Peyer's patch (tissue), 4 donors: ENCODE results near the gene USP24.

Experiments used
- POLR2A ChIP-seq, 2 donors: fragments of 450-650 bp; IDR thresholded peaks; one replicate each; pipeline ENCODE4 v1.5.1; 2017; ENCODE audit warnings: antibody characterized with exemption in 2 of 2, mild to moderate bottlenecking in 2 of 2, moderate library complexity in 2 of 2
- TF ChIP-seq, protein P1 (sequence below), 6 experiments: fragments of 450-650 bp in 4 of 6; fragments of 200-600 bp in 2 of 6; sonication (generic) in 1 of 6; IDR thresholded peaks; one replicate each; pipeline ENCODE4 v1.5.1; 2017 to 2019; ENCODE audit warnings: antibody characterized with exemption in 6 of 6, mild to moderate bottlenecking in 3 of 6, moderate library complexity in 1 of 6

DNA sequence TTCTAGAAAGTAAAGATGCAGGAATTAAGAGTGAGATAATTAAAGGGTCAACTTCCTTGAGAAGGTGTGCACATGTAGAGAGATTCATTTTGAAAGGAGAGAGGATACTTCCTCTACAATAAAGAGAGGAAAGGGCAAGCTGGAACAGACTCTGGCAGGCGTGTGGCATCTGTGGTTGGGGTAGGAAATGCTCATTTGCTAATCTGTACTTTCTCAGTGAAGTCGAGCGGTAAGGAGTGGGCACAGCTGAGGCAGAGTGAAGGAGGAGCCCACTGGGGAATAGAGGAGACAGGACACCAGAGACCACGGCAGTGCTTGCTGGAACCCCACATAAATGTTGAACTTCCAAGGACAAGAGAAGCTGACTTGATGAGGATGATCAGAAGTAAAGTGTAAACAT, 126.8 kb downstream of the USP24 start:
- TF ChIP-seq, protein P1, sequence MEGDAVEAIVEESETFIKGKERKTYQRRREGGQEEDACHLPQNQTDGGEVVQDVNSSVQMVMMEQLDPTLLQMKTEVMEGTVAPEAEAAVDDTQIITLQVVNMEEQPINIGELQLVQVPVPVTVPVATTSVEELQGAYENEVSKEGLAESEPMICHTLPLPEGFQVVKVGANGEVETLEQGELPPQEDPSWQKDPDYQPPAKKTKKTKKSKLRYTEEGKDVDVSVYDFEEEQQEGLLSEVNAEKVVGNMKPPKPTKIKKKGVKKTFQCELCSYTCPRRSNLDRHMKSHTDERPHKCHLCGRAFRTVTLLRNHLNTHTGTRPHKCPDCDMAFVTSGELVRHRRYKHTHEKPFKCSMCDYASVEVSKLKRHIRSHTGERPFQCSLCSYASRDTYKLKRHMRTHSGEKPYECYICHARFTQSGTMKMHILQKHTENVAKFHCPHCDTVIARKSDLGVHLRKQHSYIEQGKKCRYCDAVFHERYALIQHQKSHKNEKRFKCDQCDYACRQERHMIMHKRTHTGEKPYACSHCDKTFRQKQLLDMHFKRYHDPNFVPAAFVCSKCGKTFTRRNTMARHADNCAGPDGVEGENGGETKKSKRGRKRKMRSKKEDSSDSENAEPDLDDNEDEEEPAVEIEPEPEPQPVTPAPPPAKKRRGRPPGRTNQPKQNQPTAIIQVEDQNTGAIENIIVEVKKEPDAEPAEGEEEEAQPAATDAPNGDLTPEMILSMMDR (IDR thresholded peaks at IDR 0.05), result no peak
- no peak for TF ChIP-seq POLR2A (IDR thresholded peaks at IDR 0.05)
